GM11168 (cell line): Measurements from ENCODE around the gene NDUFS8.

Experiments
- in situ Hi-C: fragments of 300-500 bp; cut with MboI; formaldehyde crosslinking; loops from one replicate; pipeline ENCODE4 v1.12.0; 2022; ENCODE audit warnings: low sequenced_read_pairs; ENCODE audit not compliant: unreplicated experiment

NDUFS8 gene

GRCh38 chr11:68047437-68048290, 17.2 kb downstream of the NDUFS8 start:
- in situ Hi-C loops, result no loop called here

GRCh38 chr11:68048681-68049508, 18.4 kb downstream of the NDUFS8 start:
- in situ Hi-C loops, result no loop called here

DNA sequence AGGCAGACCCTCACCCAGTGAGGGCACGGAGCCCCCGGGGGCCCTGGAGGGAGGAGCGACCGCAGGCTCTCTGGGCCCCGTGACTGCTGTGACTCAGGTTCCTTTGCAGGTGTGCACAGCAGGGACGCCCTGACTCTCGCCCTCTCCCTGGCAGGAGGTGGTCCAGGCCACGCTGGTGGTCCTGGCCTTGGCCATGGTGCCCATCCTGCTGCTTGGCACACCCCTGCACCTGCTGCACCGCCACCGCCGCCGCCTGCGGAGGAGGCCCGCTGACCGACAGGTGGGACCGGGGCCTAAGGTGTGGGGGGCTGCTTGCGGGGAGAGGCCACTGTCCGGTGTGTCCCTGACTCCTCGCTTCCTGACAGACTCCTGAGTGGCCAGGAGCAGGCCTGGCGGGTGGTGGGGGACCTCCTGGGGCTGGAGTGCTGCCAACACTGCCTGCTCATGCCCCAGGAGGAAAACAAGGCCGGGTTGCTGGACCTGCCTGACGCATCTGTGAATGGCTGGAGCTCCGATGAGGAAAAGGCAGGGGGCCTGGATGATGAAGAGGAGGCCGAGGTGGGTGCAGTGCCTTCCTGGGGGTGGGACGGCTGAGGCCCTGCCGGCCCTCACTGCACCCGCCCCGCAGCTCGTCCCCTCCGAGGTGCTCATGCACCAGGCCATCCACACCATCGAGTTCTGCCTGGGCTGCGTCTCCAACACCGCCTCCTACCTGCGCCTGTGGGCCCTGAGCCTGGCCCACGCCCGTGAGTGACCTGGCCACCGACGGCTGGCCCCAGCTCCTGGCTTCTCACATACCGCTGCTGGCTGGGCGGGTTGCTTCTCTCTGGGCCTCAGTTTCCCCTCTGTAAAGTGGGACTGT, 19.3 kb downstream of the NDUFS8 start:
- in situ Hi-C loops, result no loop called here

DNA sequence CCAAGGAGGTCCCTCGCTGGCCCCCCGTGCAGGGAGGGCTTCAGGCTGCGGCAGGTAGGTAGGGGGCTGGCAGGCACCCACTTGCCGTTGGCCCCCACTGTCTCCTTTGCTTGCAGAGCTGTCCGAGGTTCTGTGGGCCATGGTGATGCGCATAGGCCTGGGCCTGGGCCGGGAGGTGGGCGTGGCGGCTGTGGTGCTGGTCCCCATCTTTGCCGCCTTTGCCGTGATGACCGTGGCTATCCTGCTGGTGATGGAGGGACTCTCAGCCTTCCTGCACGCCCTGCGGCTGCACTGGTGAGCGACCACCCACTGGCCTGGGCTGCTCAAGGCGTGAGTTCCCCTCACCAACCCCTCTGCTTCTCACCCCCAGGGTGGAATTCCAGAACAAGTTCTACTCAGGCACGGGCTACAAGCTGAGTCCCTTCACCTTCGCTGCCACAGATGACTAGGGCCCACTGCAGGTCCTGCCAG, 19.9 kb downstream of the NDUFS8 start:
- in situ Hi-C loops, result no loop called here

DNA sequence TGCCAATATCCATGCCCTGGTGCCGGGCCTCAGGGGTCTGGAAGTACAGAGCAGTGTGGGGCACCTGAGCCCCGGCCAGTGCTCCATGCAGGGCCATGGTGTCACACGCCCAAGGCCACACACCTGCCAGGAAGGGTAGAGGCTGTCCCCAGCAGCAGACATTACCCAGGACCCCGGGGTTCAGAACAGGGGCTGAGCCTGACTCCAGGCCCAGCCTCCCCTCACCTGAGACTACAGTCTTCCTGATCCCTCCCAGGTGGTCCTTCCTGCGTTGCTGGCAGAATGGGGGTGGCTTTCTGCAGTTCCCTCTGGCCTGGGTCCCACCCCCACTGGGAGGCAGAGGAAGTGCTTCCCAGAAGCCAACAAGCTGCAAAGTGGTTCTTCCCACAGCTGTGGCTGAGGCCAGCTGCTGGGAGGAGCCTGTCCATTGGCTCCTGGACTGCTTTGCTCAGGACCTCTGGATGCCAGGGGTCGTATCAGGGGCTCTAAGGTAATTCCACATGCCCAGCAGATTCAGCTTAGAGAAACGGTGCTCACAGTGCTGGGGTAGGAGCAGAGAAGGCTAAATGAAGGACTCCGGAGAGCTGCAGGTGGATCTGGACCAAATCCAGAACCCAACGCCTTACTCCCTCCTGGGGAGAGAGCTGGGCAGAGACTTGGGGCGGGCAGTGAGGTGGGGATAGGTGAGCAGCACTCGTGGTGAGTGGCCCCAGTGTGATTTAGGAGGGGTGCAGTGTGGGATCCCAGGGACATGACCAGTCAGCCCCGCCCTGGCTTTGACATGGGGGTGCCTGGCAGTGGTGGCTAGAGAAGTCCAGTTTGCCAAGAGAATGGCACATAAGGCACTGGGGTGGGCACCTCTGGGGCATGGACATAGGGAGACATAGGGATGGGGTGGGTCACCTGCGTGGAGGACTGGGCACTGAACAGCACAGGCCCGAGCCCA, 21.0 kb downstream of the NDUFS8 start:
- in situ Hi-C loops, result no loop called here

DNA sequence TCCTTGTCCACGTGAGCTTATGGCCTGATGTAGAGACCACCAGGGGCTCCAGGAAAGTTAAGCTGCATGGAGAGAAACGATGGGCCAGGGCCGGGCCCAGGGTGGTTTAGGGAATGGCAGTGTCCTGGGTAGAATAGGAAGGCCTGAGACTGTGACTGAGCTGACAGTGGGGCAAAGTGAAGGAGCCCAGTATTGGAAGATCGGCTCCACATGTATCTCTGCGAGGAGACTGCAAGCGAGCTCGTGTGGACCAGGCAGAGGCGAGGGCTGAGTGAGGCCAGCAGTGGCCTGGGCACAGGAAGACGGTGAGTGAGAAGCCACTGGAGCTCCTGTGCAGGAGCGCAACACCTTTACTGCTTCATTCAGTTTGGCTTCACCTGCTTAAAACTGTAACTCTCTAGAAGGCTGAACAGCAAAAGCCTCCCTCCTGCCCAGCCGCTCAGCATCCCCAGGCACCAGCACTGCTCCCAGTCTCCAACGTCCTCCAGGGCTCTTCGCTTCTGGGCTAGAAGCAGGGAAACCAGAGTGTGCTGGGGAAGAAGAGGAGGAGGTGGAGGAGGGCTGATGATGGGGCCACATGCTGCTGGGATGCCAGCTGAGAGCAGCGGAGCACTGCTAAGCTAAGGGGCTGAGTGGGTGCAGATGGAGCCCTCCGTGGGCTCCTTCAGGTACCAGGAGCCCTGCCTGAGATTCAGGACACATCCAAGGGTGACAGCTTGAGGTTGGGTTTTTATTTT, 21.8 kb downstream of the NDUFS8 start:
- in situ Hi-C loops, result no loop called here

- in situ Hi-C loops, result no loop called here
Measured at GRCh38 chr11:68053117-68053516, 22.6 kb downstream of the NDUFS8 start.

DNA sequence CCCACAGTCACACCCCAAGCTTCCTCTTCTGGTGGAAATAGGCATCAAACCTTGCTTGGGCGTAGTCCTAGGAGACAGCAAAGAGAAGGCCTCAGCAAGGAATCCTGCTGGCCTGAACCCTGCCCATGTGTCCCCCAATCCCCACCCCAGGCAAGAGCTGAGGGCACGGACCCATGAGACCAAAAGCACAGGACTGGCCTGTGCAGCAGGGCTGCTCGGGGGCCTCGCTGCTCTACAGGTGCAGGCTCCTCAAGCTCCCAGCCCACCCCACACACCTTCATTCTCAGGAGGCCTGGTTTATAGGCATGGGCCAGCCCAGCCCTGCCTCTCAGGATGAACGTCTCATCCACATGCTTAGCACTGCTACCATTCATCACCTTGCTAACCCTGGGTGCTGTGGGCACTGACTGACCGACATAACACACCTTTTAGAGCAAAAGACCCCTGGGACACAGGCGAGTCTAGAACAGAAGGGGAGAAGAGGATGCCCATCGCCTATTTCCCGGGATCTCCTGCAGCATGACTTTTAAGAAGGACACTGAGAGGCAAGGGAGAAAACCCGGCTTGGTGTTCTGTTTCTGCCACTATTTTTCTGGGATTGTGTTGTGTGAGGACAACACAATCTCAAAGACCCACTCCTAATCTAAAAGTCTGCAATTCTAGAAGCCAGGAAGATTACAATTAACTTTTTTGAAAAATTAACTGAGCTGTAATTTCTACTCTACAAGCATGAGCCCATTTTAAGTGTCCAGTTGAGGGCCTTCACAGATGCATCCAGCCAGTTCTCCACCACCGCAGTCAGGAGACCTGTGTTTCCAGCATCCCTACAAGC, 23.7 kb downstream of the NDUFS8 start:
- in situ Hi-C loops, result no loop called here

- in situ Hi-C loops, result no loop called here
Measured at GRCh38 chr11:68056317-68057285, 26.1 kb downstream of the NDUFS8 start.

GRCh38 chr11:68057807-68058206, 27.3 kb downstream of the NDUFS8 start:
- in situ Hi-C loops, result no loop called here

- in situ Hi-C loops, result no loop called here
Measured at GRCh38 chr11:68061508-68061907, 31.0 kb downstream of the NDUFS8 start.

DNA sequence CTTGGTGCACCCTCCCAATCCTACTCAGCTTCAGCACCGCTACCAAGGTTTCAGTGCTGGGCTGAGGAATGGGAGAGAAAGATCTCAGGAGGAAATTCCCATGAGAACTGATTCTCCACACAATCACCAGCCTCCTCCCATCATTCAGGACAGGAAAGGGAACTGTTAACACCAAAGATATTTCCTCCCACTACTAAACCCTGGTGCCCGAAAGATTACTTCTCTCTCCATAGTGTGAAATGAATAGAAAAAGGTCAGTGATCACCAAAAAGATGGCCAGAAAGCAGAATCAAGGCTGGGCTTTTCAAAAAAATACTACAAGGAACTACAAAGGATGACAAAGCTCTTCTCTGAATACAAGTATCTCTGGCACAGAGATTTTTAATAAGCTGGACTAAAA, 34.4 kb downstream of the NDUFS8 start:
- in situ Hi-C loops, result no loop called here

- in situ Hi-C loops, result no loop called here
Measured at GRCh38 chr11:68065841-68066240, 35.4 kb downstream of the NDUFS8 start.

- in situ Hi-C loops, result no loop called here
Measured at GRCh38 chr11:68066742-68067141, 36.3 kb downstream of the NDUFS8 start.

DNA sequence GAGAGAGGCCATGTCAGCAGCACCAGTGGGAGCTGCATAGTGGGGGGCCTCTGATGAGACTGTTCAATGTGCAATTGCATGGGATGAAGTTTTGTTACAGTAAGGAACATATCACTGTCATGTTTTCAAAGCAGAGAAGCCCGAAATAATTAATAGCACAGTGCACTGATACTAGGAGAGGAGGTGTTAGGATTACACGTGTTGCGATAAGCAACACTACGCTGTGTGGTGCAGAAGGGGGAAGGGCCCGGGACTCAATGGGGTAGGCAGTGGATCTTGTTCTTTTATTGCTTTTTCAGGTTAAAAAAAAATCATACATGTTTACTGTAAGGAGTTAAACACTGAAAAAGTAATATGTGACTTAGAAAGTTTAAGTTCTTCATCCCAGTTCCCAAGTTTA, 37.5 kb downstream of the NDUFS8 start:
- in situ Hi-C loops, result no loop called here

DNA sequence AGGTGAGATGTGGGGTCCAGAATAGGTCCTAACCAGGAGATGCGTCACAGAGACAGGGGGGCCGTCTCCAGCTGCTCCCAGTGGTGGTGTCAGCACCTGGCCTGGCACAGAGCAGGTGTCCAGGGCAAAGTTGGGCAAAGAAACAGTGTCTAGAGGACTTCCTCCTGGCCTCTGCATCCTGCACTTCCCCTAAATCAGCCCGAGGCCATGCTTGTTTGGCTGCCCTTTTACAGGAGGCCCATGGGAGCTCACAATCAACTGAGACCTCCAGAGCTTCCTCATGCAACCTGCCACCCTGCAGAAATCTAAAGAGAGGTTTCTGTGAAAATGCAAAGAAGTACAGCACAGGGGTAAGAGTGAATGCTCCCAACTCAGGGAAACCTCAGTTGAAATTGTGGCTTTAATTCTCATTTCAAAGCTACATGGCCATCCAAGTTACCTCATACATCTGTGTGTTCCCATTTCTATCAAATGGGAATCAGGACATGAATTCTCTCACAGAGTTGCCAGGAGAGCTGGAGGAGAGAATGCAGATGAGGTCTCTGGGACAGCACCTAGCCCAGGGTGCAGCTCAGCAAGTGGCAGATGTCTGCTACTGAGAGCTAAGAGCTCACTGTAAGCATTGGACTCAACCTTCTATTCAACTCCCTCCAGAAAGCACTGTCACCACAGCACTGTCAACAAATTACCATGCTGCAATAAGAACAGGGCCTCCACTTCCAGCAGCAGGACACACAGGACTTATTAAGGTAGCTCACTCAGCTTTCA, 41.0 kb downstream of the NDUFS8 start:
- in situ Hi-C loops, result no loop called here
